IMR-90 (cell line): ENCODE results near the gene ARHGEF38. TPM values are rescaled to one million over a fixed set of nuclear protein-coding genes. Genes with fewer than 3 reads are reported as not detected.

Experiments used
- ATAC-seq: fragments of 200-7000 bp; cut with Tn5 transposase; 2 replicates; pipeline ENCODE4 v1.9.1; 2020; ENCODE audit warnings: low read depth, mild to moderate bottlenecking, moderate library complexity
- BruUV-seq: library from RNA; stranded (reverse); fragments of 400-500 nt; replicated peaks from 2 replicates; lab custom pipeline; 2021; lab: Mats Ljungman, UMichigan
- CTCF ChIA-PET: fragments of 300-600 bp; formaldehyde crosslinking; extraction: SDS; loops from one replicate; lab custom pipeline; 2021; ENCODE audit warnings: antibody characterized with exemption; lab: Yijun Ruan, JAX
- POLR2A ChIA-PET: fragments of 300-600 bp; sonication (Branson Sonifier 250); formaldehyde crosslinking; loops from one replicate; lab custom pipeline; 2022; ENCODE audit warnings: antibody characterized with exemption; ENCODE audit not compliant: unreplicated experiment; lab: Charles Lee
- DNase-seq: peaks from one replicate; pipeline ENCODE4 v3.0.0; 2013
- H2AFZ ChIP-seq: replicated peaks from 2 replicates; pipeline ENCODE3; 2013; ENCODE audit warnings: low read length, mild to moderate bottlenecking; ENCODE audit not compliant: poor library complexity
- H2AK5ac ChIP-seq: 2 replicates; pipeline ENCODE4 v1.6.1; 2013; ENCODE audit warnings: low read depth, low read length, inconsistent platforms
- H2AK9ac ChIP-seq: replicated peaks from 2 replicates; pipeline ENCODE3; 2013; ENCODE audit warnings: mild to moderate bottlenecking, low read depth, low read length, moderate library complexity; ENCODE audit not compliant: poor library complexity
- H2BK120ac ChIP-seq: 2 replicates; pipeline ENCODE4 v1.6.1; 2013; ENCODE audit warnings: low read depth, low read length, inconsistent platforms
- H2BK15ac ChIP-seq: 3 replicates; pipeline ENCODE4 v1.6.1; 2013; ENCODE audit warnings: low read depth, low read length, inconsistent platforms
- H2BK20ac ChIP-seq: 2 replicates; pipeline ENCODE4 v1.6.1; 2013; ENCODE audit warnings: low read depth, mild to moderate bottlenecking, inconsistent platforms, low read length, moderate library complexity
- H2BK5ac ChIP-seq: 2 replicates; pipeline ENCODE4 v1.6.1; 2013; ENCODE audit warnings: mild to moderate bottlenecking, low read depth, low read length, inconsistent platforms; ENCODE audit not compliant: poor library complexity, severe bottlenecking
- H3K14ac ChIP-seq: replicated peaks from 2 replicates; pipeline ENCODE4 v1.6.1; 2013; ENCODE audit warnings: low read depth, low read length, inconsistent platforms
- H3K18ac ChIP-seq: 2 replicates; pipeline ENCODE4 v1.6.1; 2013; ENCODE audit warnings: low read depth, low read length, control low read depth
- H3K23ac ChIP-seq: 2 replicates; pipeline ENCODE4 v1.6.1; 2013; ENCODE audit warnings: low read depth, low read length, inconsistent platforms
- H3K27ac ChIP-seq: 2 replicates; pipeline ENCODE4 v1.5.1; 2013; ENCODE audit warnings: mild to moderate bottlenecking, control low read depth, low read length; ENCODE audit not compliant: insufficient read depth
- H3K27me3 ChIP-seq: 2 replicates; pipeline ENCODE4 v1.6.1; 2013; ENCODE audit warnings: low read length; ENCODE audit not compliant: control insufficient read depth, insufficient read depth
- H3K36me3 ChIP-seq: 2 replicates; pipeline ENCODE4 v1.6.1; 2013; ENCODE audit warnings: low read length, mixed read lengths; ENCODE audit not compliant: control insufficient read depth, insufficient read depth
- H3K4ac ChIP-seq: 2 replicates; pipeline ENCODE4 v1.6.1; 2013; ENCODE audit warnings: low read depth, low read length, inconsistent platforms
- H3K4me1 ChIP-seq: 2 replicates; pipeline ENCODE4 v1.6.1; 2013; ENCODE audit warnings: low read length, mixed read lengths; ENCODE audit not compliant: control insufficient read depth, insufficient read depth
- H3K4me2 ChIP-seq: 2 replicates; pipeline ENCODE4 v1.6.1; 2013; ENCODE audit warnings: low read depth, mild to moderate bottlenecking, control low read depth, low read length, moderate library complexity
- H3K4me3 ChIP-seq: 2 replicates; pipeline ENCODE4 v1.5.1; 2013; ENCODE audit warnings: low read depth, mild to moderate bottlenecking, control low read depth, low read length, moderate library complexity; ENCODE audit not compliant: insufficient read depth
- H3K56ac ChIP-seq: 2 replicates; pipeline ENCODE4 v1.6.1; 2013; ENCODE audit warnings: low read length, inconsistent platforms; ENCODE audit not compliant: insufficient read depth; ENCODE audit errors: extremely low read depth
- H3K79me1 ChIP-seq, 2 experiments: 2 replicates each; pipeline ENCODE4 v1.6.1; 2013; ENCODE audit warnings: low read length in 2 of 2, inconsistent platforms in 1 of 2, low read depth in 1 of 2
- H3K9ac ChIP-seq: 2 replicates; pipeline ENCODE4 v1.6.1; 2013; ENCODE audit warnings: low read depth, low read length, control low read depth
- H3K9me1 ChIP-seq: 2 replicates; pipeline ENCODE4 v1.6.1; 2013; ENCODE audit warnings: low read length, inconsistent platforms; ENCODE audit not compliant: insufficient read depth
- H3K9me3 ChIP-seq: 2 replicates; pipeline ENCODE4 v1.6.1; 2013; ENCODE audit warnings: low read length; ENCODE audit not compliant: control insufficient read depth, insufficient read depth
- H4K20me1 ChIP-seq: 2 replicates; pipeline ENCODE4 v1.6.1; 2013; ENCODE audit warnings: low read length, inconsistent platforms; ENCODE audit not compliant: insufficient read depth
- H4K5ac ChIP-seq: 2 replicates; pipeline ENCODE4 v1.6.1; 2013; ENCODE audit warnings: mild to moderate bottlenecking, low read depth, low read length, control low read depth
- H4K8ac ChIP-seq, 2 experiments: 2 replicates each; pipeline ENCODE4 v1.6.1; 2013; ENCODE audit warnings: low read depth in 2 of 2, low read length in 2 of 2, control low read depth in 1 of 2, inconsistent platforms in 1 of 2
- H4K91ac ChIP-seq: 2 replicates; pipeline ENCODE4 v1.6.1; 2013; ENCODE audit warnings: low read depth, low read length, inconsistent platforms; ENCODE audit not compliant: insufficient read depth
- BHLHE40 ChIP-seq: fragments of 150-350 bp; IDR thresholded peaks from 2 replicates; pipeline ENCODE4 v1.6.1; 2016; ENCODE audit warnings: mild to moderate bottlenecking, low read depth, low read length
- CEBPB ChIP-seq: IDR thresholded peaks from 2 replicates; pipeline ENCODE4 v1.6.1; 2012; ENCODE audit warnings: low read depth, low read length, improper control_type of control experiment
- CHD1 ChIP-seq: IDR thresholded peaks from 2 replicates; pipeline ENCODE4 v1.6.1; 2012; ENCODE audit warnings: low read depth, low read length, improper control_type of control experiment
- FOS ChIP-seq: fragments of 150-350 bp; IDR thresholded peaks from 2 replicates; pipeline ENCODE4 v1.6.1; 2016; ENCODE audit warnings: low read depth, low read length
- MAFK ChIP-seq: IDR thresholded peaks from 2 replicates; pipeline ENCODE4 v1.6.1; 2012; ENCODE audit warnings: low read depth, low read length, improper control_type of control experiment
- MAZ ChIP-seq: IDR thresholded peaks from 2 replicates; pipeline ENCODE4 v1.6.1; 2012; ENCODE audit warnings: low read depth, mild to moderate bottlenecking, low read length, improper control_type of control experiment, moderate library complexity, borderline replicate concordance
- MXI1 ChIP-seq: IDR thresholded peaks from 2 replicates; pipeline ENCODE4 v1.6.1; 2012; ENCODE audit warnings: low read depth, mild to moderate bottlenecking, low read length, moderate library complexity, borderline replicate concordance
- NFE2L2 ChIP-seq: fragments of 150-350 bp; IDR thresholded peaks from 2 replicates; pipeline ENCODE4 v1.6.1; 2016; ENCODE audit warnings: low read depth, mild to moderate bottlenecking, low read length
- POLR2A ChIP-seq: IDR thresholded peaks from 2 replicates; pipeline ENCODE4 v1.6.1; 2012; ENCODE audit warnings: mild to moderate bottlenecking, low read depth, low read length
- RAD21 ChIP-seq: IDR thresholded peaks from 2 replicates; pipeline ENCODE4 v1.6.1; 2012; ENCODE audit warnings: low read length, improper control_type of control experiment
- RCOR1 ChIP-seq: IDR thresholded peaks from 2 replicates; pipeline ENCODE4 v1.6.1; 2012; ENCODE audit warnings: mild to moderate bottlenecking, low read length, improper control_type of control experiment; ENCODE audit not compliant: insufficient replicate concordance
- RFX5 ChIP-seq: IDR thresholded peaks from 2 replicates; pipeline ENCODE4 v1.8.0; 2012; ENCODE audit warnings: low read depth, mild to moderate bottlenecking, low read length, moderate library complexity
- SMC3 ChIP-seq: fragments of 150-350 bp; IDR thresholded peaks from 2 replicates; pipeline ENCODE4 v1.6.1; 2016; ENCODE audit warnings: low read depth, mild to moderate bottlenecking, antibody characterized with exemption, low read length, moderate library complexity
- WGBS, 2 experiments: methylation state at CpG; one replicate each; pipeline versions ENCODE4 v1.1.5 to v1.1.7; 2013; ENCODE audit warnings: missing lambda C conversion rate in 2 of 2; ENCODE audit not compliant: insufficient read length in 1 of 2; ENCODE audit errors: extremely low coverage in 2 of 2; 5-methylcytosine and 5-hydroxymethylcytosine counted together
- dilution Hi-C: fragments of 300-500 bp; cut with HindIII; formaldehyde crosslinking; loops from one replicate; pipeline ENCODE4 v1.14.3; 2018; ENCODE audit warnings: low sequenced_read_pairs; ENCODE audit not compliant: unreplicated experiment
- in situ Hi-C: fragments of 300-500 bp; cut with MboI; formaldehyde crosslinking; loops from 3 replicates; pipeline ENCODE4 v1.14.3; 2019; ENCODE audit warnings: low sequenced_read_pairs, inconsistent platforms, mixed read lengths
- intact Hi-C: fragments of 100-400 bp; cut with micrococcal nuclease; formaldehyde crosslinking; loops from 2 replicates; pipeline ENCODE4 v1.10.0; 2022
- polyA plus RNA-seq, 3 experiments: library from polyadenylated mRNA; depleted of rRNA; stranded (reverse); fragments of >200 nt; gene quantifications; 2 replicates each; pipeline ENCODE4 v1.2.3, GENCODE V29; 2012; ENCODE audit warnings: low replicate concordance in 1 of 3
- total RNA-seq: library from RNA; depleted of rRNA; stranded (reverse); fragments of >200 nt; gene quantifications from 2 replicates; pipeline ENCODE4 v1.2.3, GENCODE V29; 2012
- TF ChIP-seq, protein P1 (sequence below): fragments of 150-350 bp; IDR thresholded peaks from 2 replicates; pipeline ENCODE4 v1.6.1; 2016; ENCODE audit warnings: low read depth, mild to moderate bottlenecking, low read length, moderate library complexity, borderline replicate concordance
- TF ChIP-seq, protein P2 (sequence below): conservative IDR thresholded peaks from 2 replicates; pipeline ENCODE4 v1.5.1; 2012; ENCODE audit warnings: mild to moderate bottlenecking, low read depth, low read length, improper control_type of control experiment
- TF ChIP-seq, protein P3 (sequence below): fragments of 150-350 bp; IDR thresholded peaks from 2 replicates; pipeline ENCODE4 v1.6.1; 2017; ENCODE audit warnings: mild to moderate bottlenecking, antibody characterized with exemption, low read length, low read depth

The ARHGEF38 gene
- total and polyA plus RNA-seq, 2 of the 4 experiments (the other 2 are of a cell fraction): not detected

DNA sequence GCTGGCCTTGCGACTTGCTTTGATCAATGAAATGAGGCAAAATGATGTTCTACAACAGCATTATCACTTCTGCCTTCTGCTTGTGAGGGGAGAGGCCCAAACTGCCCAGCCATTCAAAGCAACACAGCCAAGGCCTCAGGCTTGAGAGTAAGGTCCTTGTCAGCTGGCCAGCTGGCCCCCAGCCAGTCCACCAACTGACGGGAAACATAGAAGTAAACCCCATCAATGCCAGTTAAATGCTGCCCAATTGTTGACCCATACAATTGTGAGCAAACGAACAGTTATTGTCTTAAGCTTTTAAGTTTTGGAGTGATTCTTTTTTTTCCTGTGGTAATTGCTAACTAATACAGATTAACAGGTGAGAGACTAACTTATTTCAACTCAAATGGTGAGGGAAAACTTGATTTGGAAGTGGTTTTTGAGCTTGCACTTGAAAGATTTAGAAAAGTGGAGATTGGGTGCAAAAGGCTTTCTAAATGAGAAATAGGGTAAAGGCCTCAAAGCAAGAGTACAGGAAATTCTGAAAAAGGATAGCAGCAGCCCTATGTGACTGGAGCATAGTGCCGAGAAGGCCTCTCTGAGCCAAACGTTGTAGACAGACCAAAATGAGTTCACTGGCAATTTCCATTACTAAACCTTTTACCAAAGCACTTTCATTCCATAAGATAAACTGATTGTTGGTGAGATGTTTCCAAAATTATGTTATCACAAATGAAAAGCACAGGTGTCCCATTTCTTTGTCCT lies 66.9 kb downstream of the ARHGEF38 start:
- dilution Hi-C loops (no loop called here), intact Hi-C loops (no loop called here), in situ Hi-C loops (no loop called here)
- no peak overlapping the region for H4K8ac ChIP-seq
- H3K4me2 ChIP-seq: no peak overlapping the region
- no peak overlapping the region for H2AK9ac ChIP-seq
- no peak for DNase-seq
- H2AFZ ChIP-seq: no peak overlapping the region
- H4K20me1 ChIP-seq: no peaks in the 10 kb centered on the region
- H3K36me3 ChIP-seq: no peaks in the 10 kb centered on the region
- TF ChIP-seq BHLHE40 (no peak), MXI1 (no peak), CEBPB (no peak), MAFK (no peak), NFE2L2 (no peak), MAZ (no peak), FOS (no peak), RFX5 (no peak), POLR2A (no peak), CHD1 (no peak), SMC3 (no peak), RAD21 (no peak), RCOR1 (no peak)
- TF ChIP-seq, protein P1, sequence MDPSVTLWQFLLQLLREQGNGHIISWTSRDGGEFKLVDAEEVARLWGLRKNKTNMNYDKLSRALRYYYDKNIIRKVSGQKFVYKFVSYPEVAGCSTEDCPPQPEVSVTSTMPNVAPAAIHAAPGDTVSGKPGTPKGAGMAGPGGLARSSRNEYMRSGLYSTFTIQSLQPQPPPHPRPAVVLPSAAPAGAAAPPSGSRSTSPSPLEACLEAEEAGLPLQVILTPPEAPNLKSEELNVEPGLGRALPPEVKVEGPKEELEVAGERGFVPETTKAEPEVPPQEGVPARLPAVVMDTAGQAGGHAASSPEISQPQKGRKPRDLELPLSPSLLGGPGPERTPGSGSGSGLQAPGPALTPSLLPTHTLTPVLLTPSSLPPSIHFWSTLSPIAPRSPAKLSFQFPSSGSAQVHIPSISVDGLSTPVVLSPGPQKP: no peak
- TF ChIP-seq, protein P2, sequence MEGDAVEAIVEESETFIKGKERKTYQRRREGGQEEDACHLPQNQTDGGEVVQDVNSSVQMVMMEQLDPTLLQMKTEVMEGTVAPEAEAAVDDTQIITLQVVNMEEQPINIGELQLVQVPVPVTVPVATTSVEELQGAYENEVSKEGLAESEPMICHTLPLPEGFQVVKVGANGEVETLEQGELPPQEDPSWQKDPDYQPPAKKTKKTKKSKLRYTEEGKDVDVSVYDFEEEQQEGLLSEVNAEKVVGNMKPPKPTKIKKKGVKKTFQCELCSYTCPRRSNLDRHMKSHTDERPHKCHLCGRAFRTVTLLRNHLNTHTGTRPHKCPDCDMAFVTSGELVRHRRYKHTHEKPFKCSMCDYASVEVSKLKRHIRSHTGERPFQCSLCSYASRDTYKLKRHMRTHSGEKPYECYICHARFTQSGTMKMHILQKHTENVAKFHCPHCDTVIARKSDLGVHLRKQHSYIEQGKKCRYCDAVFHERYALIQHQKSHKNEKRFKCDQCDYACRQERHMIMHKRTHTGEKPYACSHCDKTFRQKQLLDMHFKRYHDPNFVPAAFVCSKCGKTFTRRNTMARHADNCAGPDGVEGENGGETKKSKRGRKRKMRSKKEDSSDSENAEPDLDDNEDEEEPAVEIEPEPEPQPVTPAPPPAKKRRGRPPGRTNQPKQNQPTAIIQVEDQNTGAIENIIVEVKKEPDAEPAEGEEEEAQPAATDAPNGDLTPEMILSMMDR: no peak
- TF ChIP-seq, protein P3, sequence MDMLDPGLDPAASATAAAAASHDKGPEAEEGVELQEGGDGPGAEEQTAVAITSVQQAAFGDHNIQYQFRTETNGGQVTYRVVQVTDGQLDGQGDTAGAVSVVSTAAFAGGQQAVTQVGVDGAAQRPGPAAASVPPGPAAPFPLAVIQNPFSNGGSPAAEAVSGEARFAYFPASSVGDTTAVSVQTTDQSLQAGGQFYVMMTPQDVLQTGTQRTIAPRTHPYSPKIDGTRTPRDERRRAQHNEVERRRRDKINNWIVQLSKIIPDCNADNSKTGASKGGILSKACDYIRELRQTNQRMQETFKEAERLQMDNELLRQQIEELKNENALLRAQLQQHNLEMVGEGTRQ: no peak
- no peak overlapping the region for H3K4me3 ChIP-seq
- no peak overlapping the region for H2AK5ac ChIP-seq
- H3K27me3 ChIP-seq: no peaks in the 10 kb centered on the region
- no peaks in the 10 kb centered on the region for H3K4me1 ChIP-seq
- H3K14ac ChIP-seq: no peak overlapping the region
- no peaks in the 10 kb centered on the region for H3K79me1 ChIP-seq
- H3K9me3 ChIP-seq: no peaks in the 10 kb centered on the region
- no peak for ATAC-seq
- no peak overlapping the region for H2BK20ac ChIP-seq
- ChIA-PET CTCF (no interaction called here), POLR2A (no interaction called here)
- H2BK15ac ChIP-seq: no peak overlapping the region
- H3K9me1 ChIP-seq: no peaks in the 10 kb centered on the region
- no peak overlapping the region for H4K5ac ChIP-seq
- no peak overlapping the region for H3K18ac ChIP-seq
- H3K56ac ChIP-seq: no peak overlapping the region
- WGBS, 2 experiments: no CpG with 5 or more reads among the region's 5 CpGs
- no peak overlapping the region for H2BK5ac ChIP-seq
- H2BK120ac ChIP-seq: no peak overlapping the region
- no peak overlapping the region for H4K91ac ChIP-seq
- H3K4ac ChIP-seq: no peak overlapping the region
- H3K9ac ChIP-seq: no peak overlapping the region
- H3K23ac ChIP-seq: no peak overlapping the region
- no peak overlapping the region for H3K27ac ChIP-seq
- no TSS peak for BruUV-seq
